Body of pancreas (tissue), 4 donors: ENCODE data around the gene IL31RA.
"Not testable (repeated sequence)": the region's sequence is repeated elsewhere in the genome, so short reads cannot be mapped to it uniquely, and the experiment has no call there.

Experiments
- CTCF ChIP-seq, 7 experiments: fragments of 450-650 bp in 4 of 7; fragments of 200-600 bp in 3 of 7; sonication (generic) in 3 of 7; IDR thresholded peaks; one replicate each; pipeline ENCODE4 v1.5.1; 2016 to 2019; ENCODE audit warnings: antibody characterized with exemption in 7 of 7
- POLR2A ChIP-seq, 3 donors: fragments of 450-650 bp; IDR thresholded peaks; one replicate each; pipeline ENCODE4 v1.6.1; 2016; ENCODE audit warnings: antibody characterized with exemption in 3 of 3, mild to moderate bottlenecking in 2 of 3

GRCh38 chr5:55808814-55809213, 42.3 kb upstream of the IL31RA start:
- TF ChIP-seq CTCF, POLR2A (IDR thresholded peaks at IDR 0.05): not testable (repeated sequence)
